Umbilical cord (tissue), 2 donors: Measurements from ENCODE around the gene C6orf136. TPM values are rescaled to one million over a fixed set of nuclear protein-coding genes. Genes with fewer than 3 reads are reported as not detected.

Source experiments
- DNase-seq: peaks from one replicate; pipeline ENCODE4 v3.0.0-alpha.2; 2015; ENCODE audit warnings: low spot score
- total RNA-seq: library from RNA; depleted of rRNA; stranded (reverse); fragments of >200 nt; gene quantifications from one replicate; pipeline ENCODE4 v1.2.3, GENCODE V29; 2014; ENCODE audit warnings: low replicate concordance; ENCODE audit not compliant: insufficient read depth

C6orf136 gene
- total RNA-seq, 1 donor from 2014 or later = 11.8 TPM

- DNase-seq = peak; percentile 87
Observed at GRCh38 chr6:30615219-30615957, 31.5 kb upstream of the C6orf136 start.

GRCh38 chr6:30615958-30616810, 30.7 kb upstream of the C6orf136 start:
- DNase-seq = peak; percentile 59

- DNase-seq = peak; percentile 100
Observed at GRCh38 chr6:30616811-30617564, 29.9 kb upstream of the C6orf136 start, which contains the start of gene PPP1R10. TSS of gene PPP1R10 (minus strand) at chr6:30617243. CDS start at chr6:30609944, 7,299 bp downstream.

- DNase-seq = peak; percentile 100
Observed at GRCh38 chr6:30617565-30618269, 29.2 kb upstream of the C6orf136 start, which contains the start of gene MRPS18B. TSS of gene MRPS18B (plus strand) at chr6:30617840. CDS start at chr6:30617866, 26 bp downstream.

- DNase-seq = no peak
Observed at GRCh38 chr6:30618270-30618797, 28.6 kb upstream of the C6orf136 start.

- DNase-seq = no peak
Observed at GRCh38 chr6:30619561-30619960, 27.4 kb upstream of the C6orf136 start.

- DNase-seq = no peak
Observed at GRCh38 chr6:30625511-30625910, 21.4 kb upstream of the C6orf136 start.

GRCh38 chr6:30626484-30627366, 20.2 kb upstream of the C6orf136 start, which contains the start of gene ATAT1:
TSS of gene ATAT1 (plus strand) at chr6:30626874.
- peak; percentile 90 for DNase-seq

GRCh38 chr6:30635834-30636233, 11.1 kb upstream of the C6orf136 start:
- no peak for DNase-seq

GRCh38 chr6:30640481-30640880, 6.5 kb upstream of the C6orf136 start:
- no peak for DNase-seq

- DNase-seq = no peak
Observed at GRCh38 chr6:30641048-30641447, 5.9 kb upstream of the C6orf136 start.

GRCh38 chr6:30643656-30644055, 3.3 kb upstream of the C6orf136 start:
- DNase-seq = no peak

- no peak for DNase-seq
Observed at GRCh38 chr6:30644769-30645168, 2.2 kb upstream of the C6orf136 start.

GRCh38 chr6:30645989-30646388, 944 bp upstream of the C6orf136 start:
- DNase-seq = no peak

- DNase-seq = peak; percentile 67
Observed at GRCh38 chr6:30647242-30648116, 546 bp downstream of the C6orf136 start.

- no peak for DNase-seq
Observed at GRCh38 chr6:30651143-30651542, 4.2 kb downstream of the C6orf136 start.

GRCh38 chr6:30654798-30655742, 8.1 kb downstream of the C6orf136 start:
- DNase-seq = no peak

GRCh38 chr6:30655743-30656094, 8.8 kb downstream of the C6orf136 start:
- DNase-seq = no peak
